ENCODE results near the gene PROCA1. TPM values are rescaled to one million over a fixed set of nuclear protein-coding genes. Genes with fewer than 3 reads are reported as not detected.
"Not testable (repeated sequence)": the region's sequence is repeated elsewhere in the genome, so short reads cannot be mapped to it uniquely, and the experiment has no call there.

Gene PROCA1
- total RNA-seq, 1 experiment from 2014 or later, result 2.0 TPM

- peak; percentile 50 for DNase-seq (ENCODE audit: low spot score)
These were observed 32.6 kb upstream of the PROCA1 start for GRCh38 chr17:28744104-28744971.

GRCh38 chr17:28743243-28744103, 31.8 kb upstream of the PROCA1 start, which contains the start of gene TRAF4:
TSS of gene TRAF4 (plus strand) at chr17:28744011. CDS start at chr17:28744113, 102 bp downstream.
- peak; percentile 98 for DNase-seq (ENCODE audit: low spot score)

GRCh38 chr17:28741358-28742349, 30.0 kb upstream of the PROCA1 start:
- DNase-seq (ENCODE audit: low spot score), result no peak

- DNase-seq (ENCODE audit: low spot score), result no peak
These were observed 29.0 kb upstream of the PROCA1 start for GRCh38 chr17:28740406-28741357.

- DNase-seq (ENCODE audit: low spot score), result no peak
These were observed 27.1 kb upstream of the PROCA1 start for GRCh38 chr17:28738680-28739384.

- DNase-seq (ENCODE audit: low spot score), result no peak
These were observed 26.3 kb upstream of the PROCA1 start for GRCh38 chr17:28737770-28738679.

GRCh38 chr17:28737316-28737715, 25.6 kb upstream of the PROCA1 start:
- DNase-seq (ENCODE audit: low spot score), result no peak

- DNase-seq (ENCODE audit: low spot score), result not testable (repeated sequence)
These were observed 24.5 kb upstream of the PROCA1 start for GRCh38 chr17:28735913-28736769.

- DNase-seq (ENCODE audit: low spot score), result peak; percentile 78
These were observed 23.6 kb upstream of the PROCA1 start for GRCh38 chr17:28735242-28735722.

- no peak for DNase-seq (ENCODE audit: low spot score)
These were observed 23.1 kb upstream of the PROCA1 start for GRCh38 chr17:28734712-28735241.

GRCh38 chr17:28733346-28733745, 21.7 kb upstream of the PROCA1 start:
- no peak for DNase-seq (ENCODE audit: low spot score)

GRCh38 chr17:28729950-28730330, 18.3 kb upstream of the PROCA1 start:
- DNase-seq (ENCODE audit: low spot score), result no peak

- DNase-seq (ENCODE audit: low spot score), result peak; percentile 97
These were observed 16.9 kb upstream of the PROCA1 start, which contains the start of gene NEK8 for GRCh38 chr17:28728364-28729200. TSS of gene NEK8 (plus strand) at chr17:28728788. CDS start at chr17:28728814, 26 bp downstream.

- DNase-seq (ENCODE audit: low spot score), result peak; percentile 93
These were observed 15.2 kb upstream of the PROCA1 start for GRCh38 chr17:28726627-28727491.

GRCh38 chr17:28726226-28726626, 14.5 kb upstream of the PROCA1 start, which contains the start of gene TLCD1:
TSS of gene TLCD1 (minus strand) at chr17:28726233. CDS start at chr17:28726097, 136 bp downstream.
- DNase-seq (ENCODE audit: low spot score), result peak; percentile 66
